Measurements from ENCODE around the gene CLBA1. TPM values are rescaled to one million over a fixed set of nuclear protein-coding genes. Genes with fewer than 3 reads are reported as not detected.
"Not testable (repeated sequence)": the region's sequence is repeated elsewhere in the genome, so short reads cannot be mapped to it uniquely, and the experiment has no call there.

Gene CLBA1
- polyA plus RNA-seq, 1 of the 3 experiments (the other 2 are of a cell fraction): 18.5 TPM

DNA sequence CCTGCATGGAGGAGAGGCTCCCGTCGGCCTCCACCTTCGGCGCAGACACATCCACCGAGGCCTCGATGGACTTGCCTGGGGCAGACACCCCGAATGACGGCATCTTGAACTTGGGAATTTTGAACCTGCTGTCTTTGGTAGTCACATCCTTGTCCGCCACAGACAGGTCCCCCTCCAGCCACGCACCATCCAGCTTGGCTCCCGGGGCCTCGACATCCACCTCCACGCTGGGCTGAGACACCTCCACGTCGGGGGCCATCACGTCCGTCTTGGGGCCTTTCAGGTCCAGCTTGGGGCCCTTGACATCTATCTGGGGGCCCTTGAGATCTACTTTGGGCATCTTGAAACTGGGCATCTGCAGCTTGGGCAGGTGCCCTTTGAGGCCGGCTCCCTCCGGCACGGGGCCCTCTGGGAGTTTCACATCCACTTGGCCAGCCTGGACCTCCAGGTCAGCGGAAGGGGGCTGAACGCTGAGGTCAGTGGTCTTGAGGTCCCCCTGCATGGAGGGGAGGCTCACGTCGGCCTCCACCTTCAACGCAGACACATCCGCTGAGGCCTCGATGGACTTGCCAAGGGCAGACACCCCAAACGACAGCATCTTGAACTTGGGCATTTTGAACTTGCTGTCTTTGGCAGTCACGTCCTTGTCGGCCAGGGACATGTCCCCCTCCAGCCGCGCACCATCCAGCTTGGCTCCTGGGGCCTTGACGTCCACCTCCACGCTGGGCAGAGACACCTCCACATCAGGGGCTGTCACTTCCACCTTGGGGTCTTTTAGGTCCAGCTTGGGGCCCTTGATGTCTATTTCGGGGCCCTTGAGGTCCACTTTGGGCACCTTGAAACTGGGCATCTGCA lies 37.5 kb upstream of the CLBA1 start:
- H3K9me2 ChIP-seq; H3K79me2 ChIP-seq (ENCODE audit: insufficient read depth); H3K9ac ChIP-seq; H3K4me2 ChIP-seq; H4K20me1 ChIP-seq (ENCODE audit: insufficient read depth); H2AFZ ChIP-seq (ENCODE audit: low read depth); H3K27ac ChIP-seq (ENCODE audit: low read depth in 2 of 2, low read length in 1 of 2); H3F3A ChIP-seq (replicated peaks; ENCODE audit: insufficient read depth); POLR2A ChIA-PET; H3K9me3 ChIP-seq; DNase-seq; H3K4me1 ChIP-seq (ENCODE audit: control insufficient read depth in 1 of 2, insufficient read depth in 2 of 2, low read depth in 1 of 2, low read length in 1 of 2); H3K27me3 ChIP-seq (ENCODE audit: insufficient read depth); H3K4me3 ChIP-seq (ENCODE audit: low read depth in 2 of 2, low read length in 1 of 2): not testable (repeated sequence)
- H3K36me3 ChIP-seq (replicated peaks in 1 of 2; ENCODE audit: control insufficient read depth in 1 of 2, insufficient read depth in 2 of 2, low read length in 1 of 2): peaks cover 4 to 11% of the 10 kb centered on the region in 2 experiments
- CTCF ChIA-PET: interaction anchor here (0.6 to 1.1 kb wide), 2 partner anchors 14 to 143 kb away, joined by 3 to 4 read pairs; no protein-coding TSS in a partner anchor
- 93% methylated on average over 21 of the region's 35 CpGs for WGBS (ENCODE audit: low lambda C conversion rate)

DNA sequence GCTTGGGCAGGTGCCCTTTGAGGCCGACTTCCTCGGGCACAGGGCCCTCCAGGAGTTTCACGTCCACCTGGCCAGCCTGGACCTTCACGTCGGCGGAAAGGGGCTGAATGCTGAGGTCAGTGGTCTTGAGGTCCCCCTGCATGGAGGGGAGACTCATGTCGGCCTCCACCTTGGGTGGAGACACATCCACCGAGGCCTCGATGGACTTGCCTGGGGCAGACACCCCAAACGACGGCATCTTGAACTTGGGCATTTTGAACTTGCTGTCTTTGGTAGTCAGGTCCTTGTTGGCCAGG lies 36.9 kb upstream of the CLBA1 start:
- Histone ChIP-seq H3K9me3 (no peaks in the 10 kb centered on the region), H4K20me1 (ENCODE audit: insufficient read depth) (no peaks in the 10 kb centered on the region), H3K36me3 (replicated peaks in 1 of 2; ENCODE audit: control insufficient read depth in 1 of 2, insufficient read depth in 2 of 2, low read length in 1 of 2) (peaks cover 4 to 11% of the 10 kb centered on the region in 2 experiments), H2AFZ (ENCODE audit: low read depth) (no peak overlapping the region), H3K9me2 (no peaks in the 10 kb centered on the region), H3K9ac (no peak overlapping the region), H3K4me3 (ENCODE audit: low read depth in 2 of 2, low read length in 1 of 2) (no peak overlapping the region), H3K79me2 (ENCODE audit: insufficient read depth) (no peaks in the 10 kb centered on the region), H3F3A (replicated peaks; ENCODE audit: insufficient read depth) (no peaks in the 10 kb centered on the region), H3K27me3 (ENCODE audit: insufficient read depth) (no peaks in the 10 kb centered on the region), H3K27ac (ENCODE audit: low read depth in 2 of 2, low read length in 1 of 2) (no peak overlapping the region), H3K4me1 (ENCODE audit: control insufficient read depth in 1 of 2, insufficient read depth in 2 of 2, low read depth in 1 of 2, low read length in 1 of 2) (no peaks in the 10 kb centered on the region), H3K4me2 (no peak overlapping the region)
- ChIA-PET POLR2A (no interaction called here), CTCF (interaction anchor here (0.6 to 1.3 kb wide), 4 partner anchors 14 to 143 kb away, joined by 3 to 4 read pairs (median 4); no protein-coding TSS in a partner anchor)
- TF ChIP-seq SIN3A (IDR thresholded peaks at IDR 0.05; ENCODE audit: borderline replicate concordance, low read depth, low read length): no peak
- no peak for TF ChIP-seq NRF1 (IDR thresholded peaks at IDR 0.05; ENCODE audit: low read depth, low read length)
- TF ChIP-seq YY1 (IDR thresholded peaks at IDR 0.05; ENCODE audit: low read depth): no peak
- no peak for TF ChIP-seq CHD2 (IDR thresholded peaks at IDR 0.05; ENCODE audit: low read length, partially characterized antibody)
- no peak for TF ChIP-seq TAF1 (IDR thresholded peaks at IDR 0.05; ENCODE audit: borderline replicate concordance, low read depth, low read length)
- TF ChIP-seq TCF12 (IDR thresholded peaks at IDR 0.05): no peak
- no peak for TF ChIP-seq EZH2phosphoT487 (IDR thresholded peaks at IDR 0.05; ENCODE audit: borderline replicate concordance, low read depth)
- no peak for TF ChIP-seq MXI1 (IDR thresholded peaks at IDR 0.05; ENCODE audit: low read depth, low read length)
- TF ChIP-seq, protein P1, sequence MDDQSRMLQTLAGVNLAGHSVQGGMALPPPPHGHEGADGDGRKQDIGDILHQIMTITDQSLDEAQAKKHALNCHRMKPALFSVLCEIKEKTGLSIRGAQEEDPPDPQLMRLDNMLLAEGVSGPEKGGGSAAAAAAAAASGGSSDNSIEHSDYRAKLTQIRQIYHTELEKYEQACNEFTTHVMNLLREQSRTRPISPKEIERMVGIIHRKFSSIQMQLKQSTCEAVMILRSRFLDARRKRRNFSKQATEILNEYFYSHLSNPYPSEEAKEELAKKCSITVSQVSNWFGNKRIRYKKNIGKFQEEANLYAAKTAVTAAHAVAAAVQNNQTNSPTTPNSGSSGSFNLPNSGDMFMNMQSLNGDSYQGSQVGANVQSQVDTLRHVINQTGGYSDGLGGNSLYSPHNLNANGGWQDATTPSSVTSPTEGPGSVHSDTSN (IDR thresholded peaks at IDR 0.05): no peak
- TF ChIP-seq, protein P2, sequence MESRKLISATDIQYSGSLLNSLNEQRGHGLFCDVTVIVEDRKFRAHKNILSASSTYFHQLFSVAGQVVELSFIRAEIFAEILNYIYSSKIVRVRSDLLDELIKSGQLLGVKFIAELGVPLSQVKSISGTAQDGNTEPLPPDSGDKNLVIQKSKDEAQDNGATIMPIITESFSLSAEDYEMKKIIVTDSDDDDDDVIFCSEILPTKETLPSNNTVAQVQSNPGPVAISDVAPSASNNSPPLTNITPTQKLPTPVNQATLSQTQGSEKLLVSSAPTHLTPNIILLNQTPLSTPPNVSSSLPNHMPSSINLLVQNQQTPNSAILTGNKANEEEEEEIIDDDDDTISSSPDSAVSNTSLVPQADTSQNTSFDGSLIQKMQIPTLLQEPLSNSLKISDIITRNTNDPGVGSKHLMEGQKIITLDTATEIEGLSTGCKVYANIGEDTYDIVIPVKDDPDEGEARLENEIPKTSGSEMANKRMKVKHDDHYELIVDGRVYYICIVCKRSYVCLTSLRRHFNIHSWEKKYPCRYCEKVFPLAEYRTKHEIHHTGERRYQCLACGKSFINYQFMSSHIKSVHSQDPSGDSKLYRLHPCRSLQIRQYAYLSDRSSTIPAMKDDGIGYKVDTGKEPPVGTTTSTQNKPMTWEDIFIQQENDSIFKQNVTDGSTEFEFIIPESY (IDR thresholded peaks at IDR 0.05; ENCODE audit: borderline replicate concordance, low read depth): no peak
- TF ChIP-seq, protein P3, sequence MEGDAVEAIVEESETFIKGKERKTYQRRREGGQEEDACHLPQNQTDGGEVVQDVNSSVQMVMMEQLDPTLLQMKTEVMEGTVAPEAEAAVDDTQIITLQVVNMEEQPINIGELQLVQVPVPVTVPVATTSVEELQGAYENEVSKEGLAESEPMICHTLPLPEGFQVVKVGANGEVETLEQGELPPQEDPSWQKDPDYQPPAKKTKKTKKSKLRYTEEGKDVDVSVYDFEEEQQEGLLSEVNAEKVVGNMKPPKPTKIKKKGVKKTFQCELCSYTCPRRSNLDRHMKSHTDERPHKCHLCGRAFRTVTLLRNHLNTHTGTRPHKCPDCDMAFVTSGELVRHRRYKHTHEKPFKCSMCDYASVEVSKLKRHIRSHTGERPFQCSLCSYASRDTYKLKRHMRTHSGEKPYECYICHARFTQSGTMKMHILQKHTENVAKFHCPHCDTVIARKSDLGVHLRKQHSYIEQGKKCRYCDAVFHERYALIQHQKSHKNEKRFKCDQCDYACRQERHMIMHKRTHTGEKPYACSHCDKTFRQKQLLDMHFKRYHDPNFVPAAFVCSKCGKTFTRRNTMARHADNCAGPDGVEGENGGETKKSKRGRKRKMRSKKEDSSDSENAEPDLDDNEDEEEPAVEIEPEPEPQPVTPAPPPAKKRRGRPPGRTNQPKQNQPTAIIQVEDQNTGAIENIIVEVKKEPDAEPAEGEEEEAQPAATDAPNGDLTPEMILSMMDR (IDR thresholded peaks at IDR 0.05): no peak
- no peak for TF ChIP-seq GATA2 (CRISPR knock-in tag; IDR thresholded peaks at IDR 0.05)
- TF ChIP-seq, protein P4, sequence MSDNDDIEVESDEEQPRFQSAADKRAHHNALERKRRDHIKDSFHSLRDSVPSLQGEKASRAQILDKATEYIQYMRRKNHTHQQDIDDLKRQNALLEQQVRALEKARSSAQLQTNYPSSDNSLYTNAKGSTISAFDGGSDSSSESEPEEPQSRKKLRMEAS (IDR thresholded peaks at IDR 0.05; ENCODE audit: low read depth): no peak
- no peak for TF ChIP-seq ELF1 (IDR thresholded peaks at IDR 0.05)
- TF ChIP-seq, protein P5, sequence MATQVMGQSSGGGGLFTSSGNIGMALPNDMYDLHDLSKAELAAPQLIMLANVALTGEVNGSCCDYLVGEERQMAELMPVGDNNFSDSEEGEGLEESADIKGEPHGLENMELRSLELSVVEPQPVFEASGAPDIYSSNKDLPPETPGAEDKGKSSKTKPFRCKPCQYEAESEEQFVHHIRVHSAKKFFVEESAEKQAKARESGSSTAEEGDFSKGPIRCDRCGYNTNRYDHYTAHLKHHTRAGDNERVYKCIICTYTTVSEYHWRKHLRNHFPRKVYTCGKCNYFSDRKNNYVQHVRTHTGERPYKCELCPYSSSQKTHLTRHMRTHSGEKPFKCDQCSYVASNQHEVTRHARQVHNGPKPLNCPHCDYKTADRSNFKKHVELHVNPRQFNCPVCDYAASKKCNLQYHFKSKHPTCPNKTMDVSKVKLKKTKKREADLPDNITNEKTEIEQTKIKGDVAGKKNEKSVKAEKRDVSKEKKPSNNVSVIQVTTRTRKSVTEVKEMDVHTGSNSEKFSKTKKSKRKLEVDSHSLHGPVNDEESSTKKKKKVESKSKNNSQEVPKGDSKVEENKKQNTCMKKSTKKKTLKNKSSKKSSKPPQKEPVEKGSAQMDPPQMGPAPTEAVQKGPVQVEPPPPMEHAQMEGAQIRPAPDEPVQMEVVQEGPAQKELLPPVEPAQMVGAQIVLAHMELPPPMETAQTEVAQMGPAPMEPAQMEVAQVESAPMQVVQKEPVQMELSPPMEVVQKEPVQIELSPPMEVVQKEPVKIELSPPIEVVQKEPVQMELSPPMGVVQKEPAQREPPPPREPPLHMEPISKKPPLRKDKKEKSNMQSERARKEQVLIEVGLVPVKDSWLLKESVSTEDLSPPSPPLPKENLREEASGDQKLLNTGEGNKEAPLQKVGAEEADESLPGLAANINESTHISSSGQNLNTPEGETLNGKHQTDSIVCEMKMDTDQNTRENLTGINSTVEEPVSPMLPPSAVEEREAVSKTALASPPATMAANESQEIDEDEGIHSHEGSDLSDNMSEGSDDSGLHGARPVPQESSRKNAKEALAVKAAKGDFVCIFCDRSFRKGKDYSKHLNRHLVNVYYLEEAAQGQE (IDR thresholded peaks at IDR 0.05; ENCODE audit: low read depth, low read length): no peak
- no peak for TF ChIP-seq MEF2A (IDR thresholded peaks at IDR 0.05; ENCODE audit: borderline replicate concordance, low read depth)
- no peak for TF ChIP-seq GABPA (IDR thresholded peaks at IDR 0.05; ENCODE audit: low read depth)
- no peak for TF ChIP-seq FOSL2 (IDR thresholded peaks at IDR 0.05; ENCODE audit: borderline replicate concordance, low read depth)
- no peak for TF ChIP-seq NFIC (IDR thresholded peaks at IDR 0.05; ENCODE audit: borderline replicate concordance)
- DNase-seq: no peak
- WGBS (ENCODE audit: low lambda C conversion rate): 90% methylated on average over 7 of the region's 11 CpGs
